SU-DHL-6 (cell line): Measurements from ENCODE around the gene ADIPOR2.

Experiments used
- H2AFZ ChIP-seq: fragments of 200-600 bp; sonication (generic); 2 replicates; pipeline ENCODE4 v1.6.1; 2014; ENCODE audit warnings: low read depth, mild to moderate bottlenecking, moderate library complexity, mixed read lengths, antibody characterized with exemption, low read length; ENCODE audit not compliant: severe bottlenecking
- H3F3A ChIP-seq: fragments of 200-600 bp; shearing (Covaris generic); 2 replicates; pipeline ENCODE4 v1.6.0; 2016; ENCODE audit warnings: antibody characterized with exemption, mild to moderate bottlenecking; ENCODE audit not compliant: insufficient read depth
- H3K27ac ChIP-seq: fragments of 200-600 bp; sonication (generic); 2 replicates; pipeline ENCODE4 v1.5.1; 2016; ENCODE audit warnings: low read depth, mild to moderate bottlenecking, low read length, moderate library complexity, mixed read lengths
- H3K27me3 ChIP-seq: fragments of 200-600 bp; sonication (generic), shearing (Covaris generic); 2 replicates; pipeline ENCODE4 v1.6.0; 2014; ENCODE audit warnings: mild to moderate bottlenecking, low read length
- H3K36me3 ChIP-seq: fragments of 200-600 bp; sonication (generic); 2 replicates; pipeline ENCODE4 v1.6.1; 2014; ENCODE audit warnings: mild to moderate bottlenecking, low read length, mixed read lengths
- H3K4me2 ChIP-seq: fragments of 300-600, 200-600 bp; shearing (Covaris generic), sonication (generic); 2 replicates; pipeline ENCODE4 v1.6.0; 2014; ENCODE audit warnings: low read length, low read depth, mild to moderate bottlenecking; ENCODE audit not compliant: poor library complexity, severe bottlenecking
- H3K4me3 ChIP-seq: fragments of 200-600 bp; sonication (generic); 2 replicates; pipeline ENCODE4 v1.5.1; 2014; ENCODE audit warnings: antibody characterized with exemption, low read length, mild to moderate bottlenecking, mixed read lengths; ENCODE audit not compliant: insufficient read depth, poor library complexity, severe bottlenecking
- H3K79me2 ChIP-seq: fragments of 200-600 bp; sonication (generic); 2 replicates; pipeline ENCODE4 v1.6.1; 2014; ENCODE audit warnings: mild to moderate bottlenecking, low read length, moderate library complexity; ENCODE audit not compliant: insufficient read depth
- H3K9ac ChIP-seq: fragments of 200-600 bp; sonication (generic); 2 replicates; pipeline ENCODE4 v1.7.0; 2014; ENCODE audit warnings: mild to moderate bottlenecking, low read length
- H3K9me2 ChIP-seq: fragments of 200-600 bp; sonication (generic); replicated peaks from 2 replicates; pipeline ENCODE4 v1.6.1; 2014; ENCODE audit warnings: low read length; ENCODE audit not compliant: insufficient read depth
- H3K9me3 ChIP-seq: fragments of 200-600 bp; sonication (generic); 2 replicates; pipeline ENCODE4 v1.6.1; 2014; ENCODE audit warnings: low read length, mixed read lengths; ENCODE audit not compliant: insufficient read depth
- H4K20me1 ChIP-seq: fragments of 200-600 bp; sonication (generic); 2 replicates; pipeline ENCODE4 v1.6.1; 2014; ENCODE audit warnings: low read depth, mild to moderate bottlenecking, antibody characterized with exemption, low read length, moderate library complexity, mixed read lengths
- CTCF ChIP-seq: fragments of 200-600 bp; sonication (generic); IDR thresholded peaks from one replicate; pipeline ENCODE4 v1.5.1; 2017; ENCODE audit warnings: antibody characterized with exemption, mild to moderate bottlenecking, low read length, moderate library complexity; ENCODE audit not compliant: insufficient read depth, poor library complexity, severe bottlenecking
- EZH2phosphoT487 ChIP-seq: fragments of 200-600 bp; sonication (generic), shearing (Covaris generic); conservative IDR thresholded peaks from 2 replicates; pipeline ENCODE4 v1.6.1; 2018; ENCODE audit warnings: mild to moderate bottlenecking, antibody characterized with exemption, low read length, moderate library complexity, mixed read lengths

ADIPOR2 gene

GRCh38 chr12:1643905-1644533 lies 46.9 kb upstream of the ADIPOR2 start:
- no peak overlapping the region for H3K4me2 ChIP-seq
- no peak overlapping the region for H3K27ac ChIP-seq
- no peaks in the 10 kb centered on the region for H3F3A ChIP-seq
- H3K79me2 ChIP-seq, result no peaks in the 10 kb centered on the region
- no peak for TF ChIP-seq CTCF
- TF ChIP-seq EZH2phosphoT487, result no peak
- H3K9ac ChIP-seq, result no peak overlapping the region
- no peaks in the 10 kb centered on the region for H3K9me3 ChIP-seq
- H3K27me3 ChIP-seq, result no peaks in the 10 kb centered on the region
- no peaks in the 10 kb centered on the region for H3K36me3 ChIP-seq
- H4K20me1 ChIP-seq, result no peaks in the 10 kb centered on the region
- no peak overlapping the region for H2AFZ ChIP-seq
- no peak overlapping the region for H3K4me3 ChIP-seq
- no peaks in the 10 kb centered on the region for H3K9me2 ChIP-seq

- no peaks in the 10 kb centered on the region for H3K79me2 ChIP-seq
- no peaks in the 10 kb centered on the region for H3K36me3 ChIP-seq
- no peak overlapping the region for H3K9ac ChIP-seq
- no peaks in the 10 kb centered on the region for H3K9me3 ChIP-seq
- no peak for TF ChIP-seq EZH2phosphoT487
- TF ChIP-seq CTCF, result no peak
- no peak overlapping the region for H3K4me2 ChIP-seq
- H3K4me3 ChIP-seq, result no peak overlapping the region
- H3K27me3 ChIP-seq, result no peaks in the 10 kb centered on the region
- H2AFZ ChIP-seq, result no peak overlapping the region
- no peaks in the 10 kb centered on the region for H4K20me1 ChIP-seq
- H3F3A ChIP-seq, result no peaks in the 10 kb centered on the region
- no peaks in the 10 kb centered on the region for H3K9me2 ChIP-seq
- no peak overlapping the region for H3K27ac ChIP-seq
These were observed 46.1 kb upstream of the ADIPOR2 start for GRCh38 chr12:1644534-1645438.

GRCh38 chr12:1645819-1646218 lies 45.1 kb upstream of the ADIPOR2 start:
- H3K4me3 ChIP-seq, result no peak overlapping the region
- no peak overlapping the region for H3K4me2 ChIP-seq
- H3K36me3 ChIP-seq, result no peaks in the 10 kb centered on the region
- H3K9me3 ChIP-seq, result no peaks in the 10 kb centered on the region
- no peak overlapping the region for H3K27ac ChIP-seq
- no peaks in the 10 kb centered on the region for H3K79me2 ChIP-seq
- no peaks in the 10 kb centered on the region for H3K27me3 ChIP-seq
- no peak overlapping the region for H2AFZ ChIP-seq
- no peak overlapping the region for H3K9ac ChIP-seq
- no peaks in the 10 kb centered on the region for H3F3A ChIP-seq
- TF ChIP-seq CTCF, result no peak
- no peak for TF ChIP-seq EZH2phosphoT487
- no peaks in the 10 kb centered on the region for H4K20me1 ChIP-seq
- H3K9me2 ChIP-seq, result no peaks in the 10 kb centered on the region
